ENCODE results near the gene MIEN1. TPM values are rescaled to one million over a fixed set of nuclear protein-coding genes. Genes with fewer than 3 reads are reported as not detected.

Gene MIEN1
- total and polyA plus RNA-seq, 2 of the 13 experiments (the other 11 are each of a cell fraction or from before 2014, with no cell fraction given), result 40.6 to 56.6 TPM

GRCh38 chr17:39687101-39687545 lies 43.2 kb downstream of the MIEN1 start (continued):
- 0 out of 2 replicates have a peak, but pooled peaks have one; percentile 18 for TF ChIP-seq SKIL (CRISPR knock-in tag; IDR thresholded peaks at IDR 0.05; ENCODE audit: borderline replicate concordance)
- TF ChIP-seq MLX (CRISPR knock-in tag; IDR thresholded peaks at IDR 0.05), result peak; percentile 65; the same call in 1 of the 2 replicates
- no peak for TF ChIP-seq RARG (CRISPR knock-in tag; IDR thresholded peaks at IDR 0.05; ENCODE audit: low read depth)
- no peak for TF ChIP-seq ZNF451 (CRISPR knock-in tag; IDR thresholded peaks at IDR 0.05)
- TF ChIP-seq ZNF256 (CRISPR knock-in tag; conservative IDR thresholded peaks at IDR 0.05), result 0 out of 2 replicates have a peak, but pooled peaks have one; percentile 30
- TF ChIP-seq ZNF34 (CRISPR knock-in tag; IDR thresholded peaks at IDR 0.05; ENCODE audit: borderline replicate concordance), result no peak
- TF ChIP-seq ZNF225 (CRISPR knock-in tag; IDR thresholded peaks at IDR 0.05), result no peak
- no peak; the same call in 1 of the 2 replicates for TF ChIP-seq ZSCAN25 (CRISPR knock-in tag; IDR thresholded peaks at IDR 0.05)
- peak; percentile 74 for TF ChIP-seq TBX2 (CRISPR knock-in tag; IDR thresholded peaks at IDR 0.05; ENCODE audit: borderline replicate concordance)
- no peak for TF ChIP-seq ZNF512B (CRISPR knock-in tag; IDR thresholded peaks at IDR 0.05; ENCODE audit: borderline replicate concordance)
- 0 out of 4 replicates have a peak, but pooled peaks of 1 of the 2 experiments have one; percentile 8 for TF ChIP-seq NR2F1 (CRISPR knock-in tag; IDR thresholded peaks at IDR 0.05)
- no peak for TF ChIP-seq ZNF839 (CRISPR knock-in tag; IDR thresholded peaks at IDR 0.05; ENCODE audit: borderline replicate concordance)
- no peak for TF ChIP-seq ETV6 (CRISPR knock-in tag; conservative IDR thresholded peaks at IDR 0.05)
- peak; percentile 36 for TF ChIP-seq JARID2 (CRISPR knock-in tag; IDR thresholded peaks at IDR 0.05; ENCODE audit: insufficient replicate concordance)
- peak; percentile 71 for TF ChIP-seq ZEB1 (IDR thresholded peaks at IDR 0.05; ENCODE audit: insufficient replicate concordance, low read depth)
- no peak for TF ChIP-seq FOXO1 (CRISPR knock-in tag; IDR thresholded peaks at IDR 0.05)
- TF ChIP-seq ESRRA (CRISPR knock-in tag; IDR thresholded peaks at IDR 0.05; ENCODE audit: low read depth), result peak; percentile 15; the same call in 1 of the 2 replicates
- peak; percentile 58; the same call in 1 of the 2 replicates for TF ChIP-seq HOXA3 (CRISPR knock-in tag; IDR thresholded peaks at IDR 0.05)
- no peak for TF ChIP-seq FOXP1 (IDR thresholded peaks at IDR 0.05)
- 0 out of 2 replicates have a peak, but pooled peaks have one; percentile 23 for TF ChIP-seq FOXP1 (CRISPR knock-in tag; IDR thresholded peaks at IDR 0.05)
- no peak for TF ChIP-seq RAD21 (CRISPR knock-in tag; IDR thresholded peaks at IDR 0.05)
- TF ChIP-seq SRSF1 (optimal IDR thresholded peaks at IDR 0.05; ENCODE audit: low read depth, low read length), result no peak
- TF ChIP-seq TFAP4 (IDR thresholded peaks at IDR 0.05; ENCODE audit: borderline replicate concordance, low read depth), result no peak
- TF ChIP-seq MAFG (CRISPR knock-in tag; IDR thresholded peaks at IDR 0.05), result no peak
- TF ChIP-seq KDM6A (CRISPR knock-in tag; IDR thresholded peaks at IDR 0.05; ENCODE audit: low read depth), result peak; percentile 63; the same call in 1 of the 2 replicates
- TF ChIP-seq ZNF136 (CRISPR knock-in tag; IDR thresholded peaks at IDR 0.05; ENCODE audit: low read depth), result no peak

All from HepG2 (cell line).